ENCODE data around the gene SDCCAG8. TPM values are rescaled to one million over a fixed set of nuclear protein-coding genes. Genes with fewer than 3 reads are reported as not detected.

SDCCAG8 gene
- total RNA-seq, 1 donor from 2014 or later: 31.6 TPM

GRCh38 chr1:243490748-243491686 is 235.2 kb downstream of the SDCCAG8 start:
- no peaks in the 10 kb centered on the region for H3K9me3 Mint-ChIP-seq (ENCODE audit: low read depth)
- TF ChIP-seq, protein P1, sequence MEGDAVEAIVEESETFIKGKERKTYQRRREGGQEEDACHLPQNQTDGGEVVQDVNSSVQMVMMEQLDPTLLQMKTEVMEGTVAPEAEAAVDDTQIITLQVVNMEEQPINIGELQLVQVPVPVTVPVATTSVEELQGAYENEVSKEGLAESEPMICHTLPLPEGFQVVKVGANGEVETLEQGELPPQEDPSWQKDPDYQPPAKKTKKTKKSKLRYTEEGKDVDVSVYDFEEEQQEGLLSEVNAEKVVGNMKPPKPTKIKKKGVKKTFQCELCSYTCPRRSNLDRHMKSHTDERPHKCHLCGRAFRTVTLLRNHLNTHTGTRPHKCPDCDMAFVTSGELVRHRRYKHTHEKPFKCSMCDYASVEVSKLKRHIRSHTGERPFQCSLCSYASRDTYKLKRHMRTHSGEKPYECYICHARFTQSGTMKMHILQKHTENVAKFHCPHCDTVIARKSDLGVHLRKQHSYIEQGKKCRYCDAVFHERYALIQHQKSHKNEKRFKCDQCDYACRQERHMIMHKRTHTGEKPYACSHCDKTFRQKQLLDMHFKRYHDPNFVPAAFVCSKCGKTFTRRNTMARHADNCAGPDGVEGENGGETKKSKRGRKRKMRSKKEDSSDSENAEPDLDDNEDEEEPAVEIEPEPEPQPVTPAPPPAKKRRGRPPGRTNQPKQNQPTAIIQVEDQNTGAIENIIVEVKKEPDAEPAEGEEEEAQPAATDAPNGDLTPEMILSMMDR (IDR thresholded peaks at IDR 0.05; ENCODE audit: unreplicated experiment): no peak
- no peak overlapping the region for H3K27ac Mint-ChIP-seq
- no peak for DNase-seq (ENCODE audit: low spot score, unreplicated experiment)
- H3K4me1 Mint-ChIP-seq (ENCODE audit: low read depth): no peaks in the 10 kb centered on the region
- no peaks in the 10 kb centered on the region for H3K27me3 Mint-ChIP-seq
- no peak overlapping the region for H3K4me3 Mint-ChIP-seq (ENCODE audit: low read depth)
- H3K36me3 Mint-ChIP-seq (ENCODE audit: insufficient read depth): peaks cover 15% of the 10 kb centered on the region

GRCh38 chr1:243493156-243494129 is 237.6 kb downstream of the SDCCAG8 start:
- Mint-ChIP-seq H3K27ac (no peak overlapping the region), H3K4me3 (ENCODE audit: low read depth) (no peak overlapping the region), H3K4me1 (ENCODE audit: low read depth) (peaks cover 2% of the 10 kb centered on the region), H3K36me3 (ENCODE audit: insufficient read depth) (peaks cover 17% of the 10 kb centered on the region), H3K27me3 (no peaks in the 10 kb centered on the region), H3K9me3 (ENCODE audit: low read depth) (no peaks in the 10 kb centered on the region)
- TF ChIP-seq, protein P1 (IDR thresholded peaks at IDR 0.05; ENCODE audit: unreplicated experiment): no peak
- no peak for DNase-seq (ENCODE audit: low spot score, unreplicated experiment)

- Mint-ChIP-seq H3K27me3 (no peaks in the 10 kb centered on the region), H3K4me1 (ENCODE audit: low read depth) (peaks cover 5% of the 10 kb centered on the region), H3K36me3 (ENCODE audit: insufficient read depth) (peaks cover 13% of the 10 kb centered on the region), H3K4me3 (ENCODE audit: low read depth) (no peak overlapping the region), H3K9me3 (ENCODE audit: low read depth) (no peaks in the 10 kb centered on the region), H3K27ac (no peak overlapping the region)
- no peak for DNase-seq (ENCODE audit: low spot score, unreplicated experiment)
- TF ChIP-seq, protein P1 (IDR thresholded peaks at IDR 0.05; ENCODE audit: unreplicated experiment): no peak
Measured at GRCh38 chr1:243494741-243495431, 239.0 kb downstream of the SDCCAG8 start.

DNA sequence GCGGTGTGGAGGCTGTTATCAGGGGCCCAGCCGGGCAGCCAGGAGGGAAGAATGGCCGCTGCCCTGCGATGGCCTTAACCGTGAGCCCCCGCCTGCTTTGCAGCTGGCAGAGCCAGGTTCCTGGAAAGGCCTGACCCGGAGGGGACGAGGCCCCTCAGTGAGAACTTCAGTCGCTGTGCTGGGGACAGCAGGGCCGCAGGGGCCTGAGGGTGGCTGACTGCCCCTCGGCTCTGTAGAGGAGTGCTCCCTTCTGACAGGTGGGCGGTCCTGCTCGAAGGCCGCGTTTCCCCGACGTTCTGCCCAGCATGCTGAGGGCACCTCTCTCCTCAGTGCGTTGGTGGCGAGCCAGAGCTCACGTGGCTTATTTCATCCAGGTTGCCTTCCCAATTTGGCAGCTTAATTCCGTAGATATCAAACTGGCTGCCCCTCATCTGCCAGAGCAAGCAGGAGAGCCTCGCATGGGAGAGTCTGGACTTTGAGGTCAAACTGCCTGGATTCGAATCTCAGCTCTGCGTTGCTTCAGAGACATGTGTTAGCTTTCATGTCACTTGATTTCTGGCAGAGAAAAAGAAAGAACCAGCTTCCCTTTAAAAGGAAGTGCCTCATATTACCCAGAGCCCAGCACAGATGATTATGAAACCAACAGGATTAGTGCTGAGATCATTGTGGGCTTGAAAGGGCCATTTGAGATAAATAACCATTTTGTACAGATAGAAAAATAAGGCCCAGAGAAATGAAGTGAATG is 239.8 kb downstream of the SDCCAG8 start:
- peaks cover 13% of the 10 kb centered on the region for H3K36me3 Mint-ChIP-seq (ENCODE audit: insufficient read depth)
- no peak for DNase-seq (ENCODE audit: low spot score, unreplicated experiment)
- peaks cover 5% of the 10 kb centered on the region for H3K4me1 Mint-ChIP-seq (ENCODE audit: low read depth)
- H3K9me3 Mint-ChIP-seq (ENCODE audit: low read depth): no peaks in the 10 kb centered on the region
- TF ChIP-seq, protein P1 (IDR thresholded peaks at IDR 0.05; ENCODE audit: unreplicated experiment): no peak
- no peak overlapping the region for H3K27ac Mint-ChIP-seq
- H3K27me3 Mint-ChIP-seq: no peaks in the 10 kb centered on the region
- no peak overlapping the region for H3K4me3 Mint-ChIP-seq (ENCODE audit: low read depth)
